GM12891 (cell line): Measurements from ENCODE around the gene LRRN1.

ENCODE experiments used
- POLR2AphosphoS5 ChIP-seq: IDR thresholded peaks from 2 replicates; pipeline ENCODE4 v1.6.1; 2011; ENCODE audit warnings: low read depth, low read length, control low read depth
- TAF1 ChIP-seq: IDR thresholded peaks from 2 replicates; pipeline ENCODE4 v1.6.1; 2011; ENCODE audit warnings: low read depth, low read length, control low read depth

- TF ChIP-seq TAF1, result no peak
- no peak for TF ChIP-seq POLR2AphosphoS5
These were observed 559 bp upstream of the LRRN1 start for GRCh38 chr3:3798631-3799113.
